Measurements from ENCODE around the gene DNMBP.

GRCh38 chr10:99916776-99917175 lies 93.0 kb downstream of the DNMBP start:
- TF ChIP-seq ZNF384 (IDR thresholded peaks at IDR 0.05) (no peak), SP1 (IDR thresholded peaks at IDR 0.05) (no peak), FOXK2 (IDR thresholded peaks at IDR 0.05) (no peak), FOXM1 (IDR thresholded peaks at IDR 0.05; ENCODE audit: borderline replicate concordance) (no peak), TARDBP (IDR thresholded peaks at IDR 0.05) (no peak), ELF4 (IDR thresholded peaks at IDR 0.05) (no peak), HDGF (IDR thresholded peaks at IDR 0.05; ENCODE audit: borderline replicate concordance) (no peak), L3MBTL2 (conservative IDR thresholded peaks at IDR 0.05) (no peak), NFRKB (IDR thresholded peaks at IDR 0.05) (no peak), LEF1 (IDR thresholded peaks at IDR 0.05; ENCODE audit: borderline replicate concordance) (no peak), SUZ12 (IDR thresholded peaks at IDR 0.05) (no peak), PKNOX1 (IDR thresholded peaks at IDR 0.05) (no peak), FOXA1 (IDR thresholded peaks at IDR 0.05) (no peak), BHLHE40 (IDR thresholded peaks at IDR 0.05; ENCODE audit: borderline replicate concordance) (no peak)

Data from HEK293T (cell line).